SK-N-SH (cell line): Measurements from ENCODE around the gene CCDC188. TPM values are rescaled to one million over a fixed set of nuclear protein-coding genes. Genes with fewer than 3 reads are reported as not detected.

Source experiments
- CTCF ChIA-PET: fragments of 300-600, 350-600 bp; formaldehyde crosslinking; extraction: SDS; loops from one replicate; lab custom pipeline; 2021; lab: Yijun Ruan, JAX
- POLR2A ChIA-PET: fragments of 350-600 bp; sonication (Branson Sonifier 250); formaldehyde crosslinking; extraction: SDS; loops from one replicate; lab custom pipeline; 2020; ENCODE audit warnings: antibody characterized with exemption, inconsistent platforms; lab: Yijun Ruan, JAX
- DNase-seq: peaks from one replicate; pipeline ENCODE4 v3.0.0; 2012
- H2AFZ ChIP-seq: fragments of 200-600 bp; sonication (generic); 2 replicates; pipeline ENCODE4 v1.8.1; 2016; ENCODE audit warnings: antibody characterized with exemption, mild to moderate bottlenecking, low read depth
- H3F3A ChIP-seq: fragments of 200-600 bp; sonication (generic); replicated peaks from 2 replicates; pipeline ENCODE3; 2016; ENCODE audit warnings: antibody characterized with exemption, mild to moderate bottlenecking; ENCODE audit not compliant: insufficient read depth
- H3K27ac ChIP-seq, 2 experiments: fragments of 200-500 bp in 1 of 2; fragments of 200-600 bp in 1 of 2; sonication (Bioruptor generic) in 1 of 2; sonication (generic), shearing (Covaris generic) in 1 of 2; 2 replicates each; pipeline versions ENCODE4 v1.5.1 to v1.6.1; 2014 to 2016; ENCODE audit warnings: low read depth in 2 of 2, inconsistent platforms in 1 of 2, low read length in 1 of 2, mild to moderate bottlenecking in 1 of 2, mixed read lengths in 1 of 2
- H3K27me3 ChIP-seq: fragments of 200-600 bp; sonication (generic), shearing (Covaris generic); 2 replicates; pipeline ENCODE4 v1.6.1; 2016; ENCODE audit warnings: mixed run types; ENCODE audit not compliant: insufficient read depth
- H3K36me3 ChIP-seq, 2 experiments: fragments of 200-500 bp in 1 of 2; fragments of 200-600 bp in 1 of 2; sonication (Bioruptor generic) in 1 of 2; sonication (generic) in 1 of 2; replicated peaks in 1 of 2; 2 replicates each; pipeline versions ENCODE3 to v1.5.1; 2014 to 2016; ENCODE audit warnings: low read length in 1 of 2, mild to moderate bottlenecking in 1 of 2; ENCODE audit not compliant: insufficient read depth in 2 of 2, control insufficient read depth in 1 of 2
- H3K4me1 ChIP-seq, 2 experiments: fragments of 200-500 bp in 1 of 2; fragments of 200-600 bp in 1 of 2; sonication (Bioruptor generic) in 1 of 2; sonication (generic), shearing (Covaris generic) in 1 of 2; 2 replicates each; pipeline versions ENCODE4 v1.5.1 to v1.6.1; 2014 to 2016; ENCODE audit warnings: low read depth in 1 of 2, low read length in 1 of 2, mixed run types in 1 of 2; ENCODE audit not compliant: insufficient read depth in 2 of 2, control insufficient read depth in 1 of 2
- H3K4me2 ChIP-seq: fragments of 200-600 bp; sonication (generic), shearing (Covaris generic); 2 replicates; pipeline ENCODE4 v1.6.1; 2017; ENCODE audit warnings: mixed run types
- H3K4me3 ChIP-seq, 2 experiments: fragments of 200-500 bp in 1 of 2; fragments of 200-600 bp in 1 of 2; sonication (Bioruptor generic) in 1 of 2; sonication (generic), shearing (Covaris generic) in 1 of 2; 2 replicates each; pipeline versions ENCODE4 v1.5.1 to v1.8.1; 2014 to 2016; ENCODE audit warnings: low read depth in 2 of 2, inconsistent platforms in 1 of 2, low read length in 1 of 2, mild to moderate bottlenecking in 1 of 2, mixed read lengths in 1 of 2, moderate library complexity in 1 of 2
- H3K79me2 ChIP-seq: fragments of 200-600 bp; sonication (generic); 2 replicates; pipeline ENCODE4 v1.8.1; 2017; ENCODE audit warnings: mild to moderate bottlenecking; ENCODE audit not compliant: insufficient read depth
- H3K9ac ChIP-seq: fragments of 200-600 bp; sonication (generic); 2 replicates; pipeline ENCODE4 v1.6.1; 2017; ENCODE audit warnings: mixed run types
- H3K9me2 ChIP-seq: fragments of 200-600 bp; sonication (generic); 2 replicates; pipeline ENCODE4 v1.6.1; 2017; ENCODE audit warnings: mixed run types
- H3K9me3 ChIP-seq: fragments of 200-600 bp; sonication (generic); 2 replicates; pipeline ENCODE4 v1.6.1; 2017; ENCODE audit warnings: mixed run types, mild to moderate bottlenecking, moderate library complexity
- H4K20me1 ChIP-seq: fragments of 200-600 bp; sonication (generic); 2 replicates; pipeline ENCODE4 v1.6.1; 2017; ENCODE audit warnings: mild to moderate bottlenecking, mixed run types; ENCODE audit not compliant: insufficient read depth
- CHD2 ChIP-seq: fragments of 150-350 bp; IDR thresholded peaks from 2 replicates; pipeline ENCODE4 v1.6.1; 2018; ENCODE audit warnings: low read length; ENCODE audit not compliant: partially characterized antibody
- FOXJ3 ChIP-seq: sonication (generic); formaldehyde crosslinking; IDR thresholded peaks from 2 replicates; pipeline ENCODE4 v1.5.1; 2020; ENCODE audit warnings: mild to moderate bottlenecking, missing genetic modification reagents
- GATA2 ChIP-seq: sonication (generic); formaldehyde crosslinking; IDR thresholded peaks from 2 replicates; pipeline ENCODE4 v1.5.0; 2020; ENCODE audit warnings: mild to moderate bottlenecking, missing genetic modification reagents
- RAD21 ChIP-seq: IDR thresholded peaks from 2 replicates; pipeline ENCODE4 v1.6.1; 2012; ENCODE audit warnings: mild to moderate bottlenecking, low read length
- SIN3A ChIP-seq: IDR thresholded peaks from 2 replicates; pipeline ENCODE4 v1.6.1; 2012; ENCODE audit warnings: low read depth, mild to moderate bottlenecking, low read length, moderate library complexity, borderline replicate concordance
- SMC3 ChIP-seq: IDR thresholded peaks from 2 replicates; pipeline ENCODE4 v1.6.1; 2012; ENCODE audit warnings: low read depth, low read length, improper control_type of control experiment
- WGBS: methylation state at CpG from one replicate; pipeline ENCODE4 v1.1.6; 2017; ENCODE audit warnings: low lambda C conversion rate; 5-methylcytosine and 5-hydroxymethylcytosine counted together
- polyA plus RNA-seq, 3 experiments: library from polyadenylated mRNA; depleted of rRNA; stranded (reverse); fragments of >200 nt; gene quantifications; 2 replicates each; pipeline ENCODE4 v1.2.3, GENCODE V29; 2012
- TF ChIP-seq, protein P1 (sequence below): fragments of 150-350 bp; IDR thresholded peaks from 2 replicates; pipeline ENCODE4 v1.6.1; 2016; ENCODE audit warnings: mild to moderate bottlenecking, low read depth, low read length
- TF ChIP-seq, protein P2 (sequence below): fragments of 150-350 bp; IDR thresholded peaks from 2 replicates; pipeline ENCODE4 v1.6.1; 2017; ENCODE audit warnings: antibody characterized with exemption, low read length, low read depth, borderline replicate concordance
- TF ChIP-seq, protein P3 (sequence below): fragments of 200-600 bp; sonication (generic); IDR thresholded peaks from 2 replicates; pipeline ENCODE4 v1.6.1; 2017; ENCODE audit warnings: antibody characterized with exemption, mild to moderate bottlenecking, moderate library complexity

Gene CCDC188
- polyA plus RNA-seq, 1 of the 3 experiments (the other 2 are of a cell fraction): 21.1 TPM

DNA sequence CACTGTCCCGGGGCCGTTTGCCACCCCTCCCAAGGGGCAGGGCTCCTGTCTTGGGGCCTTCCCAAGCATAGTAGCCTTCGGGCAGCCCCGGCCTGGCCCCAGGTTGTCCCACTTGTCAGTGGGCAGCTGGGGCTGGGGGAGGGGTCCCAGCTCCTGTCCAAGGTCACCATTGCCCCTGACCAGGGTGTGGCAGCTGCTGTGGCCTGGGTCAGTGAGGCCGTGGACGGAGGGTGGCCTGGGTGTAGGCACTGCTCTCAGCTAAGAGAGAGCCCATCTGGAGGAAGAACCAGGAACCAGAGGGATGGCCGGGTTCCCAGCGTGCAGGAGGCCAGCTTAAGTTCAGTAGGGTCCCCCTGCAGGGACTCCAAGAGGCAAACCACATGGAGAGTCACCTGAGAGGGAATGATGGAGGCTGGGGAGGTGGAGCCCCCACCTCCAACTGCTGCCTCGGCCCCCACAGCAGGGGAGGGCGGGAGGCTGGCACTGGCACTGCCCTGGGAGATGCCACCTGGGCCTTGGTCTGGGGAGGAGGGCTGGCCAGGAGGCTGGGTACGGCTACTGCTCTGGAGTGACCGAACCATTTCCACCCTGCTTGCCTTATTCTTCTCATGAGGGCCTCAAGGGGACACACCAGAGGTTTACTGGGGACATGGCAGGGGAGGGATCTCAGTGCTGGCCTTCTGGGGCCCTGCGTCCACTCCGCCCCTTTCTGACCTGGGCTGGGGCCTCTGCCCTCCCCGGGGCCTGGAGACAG lies 6.8 kb upstream of the CCDC188 start:
- Histone ChIP-seq H3K79me2 (0 out of 2 replicates have a peak, but pooled peaks cover 4% of the 10 kb centered on the region), H3K4me1 (peaks cover 0 to 35% of the 10 kb centered on the region in 2 experiments; a peak in 1 of 4 replicates), H3K27me3 (no peaks in the 10 kb centered on the region), H3K4me2 (no peak overlapping the region), H3K36me3 (peaks cover 0 to 2% of the 10 kb centered on the region in 2 experiments), H4K20me1 (no peaks in the 10 kb centered on the region), H3K9ac (no peak overlapping the region), H3K27ac (no peak overlapping the region), H3F3A (no peaks in the 10 kb centered on the region), H3K9me2 (no peaks in the 10 kb centered on the region), H3K4me3 (no peak overlapping the region), H3K9me3 (no peaks in the 10 kb centered on the region), H2AFZ (no peak overlapping the region)
- no peak for DNase-seq
- CTCF ChIA-PET: interaction anchor here (0.6 to 5.1 kb wide), 44 partner anchors 8 to 383 kb away, joined by 3 to 87 read pairs (median 5); partner anchors contain the start of gene DGCR6L
- TF ChIP-seq FOXJ3 (CRISPR knock-in tag): no peak
- TF ChIP-seq SIN3A: no peak
- TF ChIP-seq, protein P1, sequence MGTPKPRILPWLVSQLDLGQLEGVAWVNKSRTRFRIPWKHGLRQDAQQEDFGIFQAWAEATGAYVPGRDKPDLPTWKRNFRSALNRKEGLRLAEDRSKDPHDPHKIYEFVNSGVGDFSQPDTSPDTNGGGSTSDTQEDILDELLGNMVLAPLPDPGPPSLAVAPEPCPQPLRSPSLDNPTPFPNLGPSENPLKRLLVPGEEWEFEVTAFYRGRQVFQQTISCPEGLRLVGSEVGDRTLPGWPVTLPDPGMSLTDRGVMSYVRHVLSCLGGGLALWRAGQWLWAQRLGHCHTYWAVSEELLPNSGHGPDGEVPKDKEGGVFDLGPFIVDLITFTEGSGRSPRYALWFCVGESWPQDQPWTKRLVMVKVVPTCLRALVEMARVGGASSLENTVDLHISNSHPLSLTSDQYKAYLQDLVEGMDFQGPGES: no peak
- no peak for TF ChIP-seq CHD2
- TF ChIP-seq, protein P2, sequence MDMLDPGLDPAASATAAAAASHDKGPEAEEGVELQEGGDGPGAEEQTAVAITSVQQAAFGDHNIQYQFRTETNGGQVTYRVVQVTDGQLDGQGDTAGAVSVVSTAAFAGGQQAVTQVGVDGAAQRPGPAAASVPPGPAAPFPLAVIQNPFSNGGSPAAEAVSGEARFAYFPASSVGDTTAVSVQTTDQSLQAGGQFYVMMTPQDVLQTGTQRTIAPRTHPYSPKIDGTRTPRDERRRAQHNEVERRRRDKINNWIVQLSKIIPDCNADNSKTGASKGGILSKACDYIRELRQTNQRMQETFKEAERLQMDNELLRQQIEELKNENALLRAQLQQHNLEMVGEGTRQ: no peak
- 60% methylated on average over 2 of the region's 15 CpGs for WGBS
- POLR2A ChIA-PET: interaction anchor here (0.6 to 1.4 kb wide), 6 partner anchors 80 to 702 kb away, joined by 3 to 6 read pairs (median 3); partner anchors contain the start of gene ZNF74

DNA sequence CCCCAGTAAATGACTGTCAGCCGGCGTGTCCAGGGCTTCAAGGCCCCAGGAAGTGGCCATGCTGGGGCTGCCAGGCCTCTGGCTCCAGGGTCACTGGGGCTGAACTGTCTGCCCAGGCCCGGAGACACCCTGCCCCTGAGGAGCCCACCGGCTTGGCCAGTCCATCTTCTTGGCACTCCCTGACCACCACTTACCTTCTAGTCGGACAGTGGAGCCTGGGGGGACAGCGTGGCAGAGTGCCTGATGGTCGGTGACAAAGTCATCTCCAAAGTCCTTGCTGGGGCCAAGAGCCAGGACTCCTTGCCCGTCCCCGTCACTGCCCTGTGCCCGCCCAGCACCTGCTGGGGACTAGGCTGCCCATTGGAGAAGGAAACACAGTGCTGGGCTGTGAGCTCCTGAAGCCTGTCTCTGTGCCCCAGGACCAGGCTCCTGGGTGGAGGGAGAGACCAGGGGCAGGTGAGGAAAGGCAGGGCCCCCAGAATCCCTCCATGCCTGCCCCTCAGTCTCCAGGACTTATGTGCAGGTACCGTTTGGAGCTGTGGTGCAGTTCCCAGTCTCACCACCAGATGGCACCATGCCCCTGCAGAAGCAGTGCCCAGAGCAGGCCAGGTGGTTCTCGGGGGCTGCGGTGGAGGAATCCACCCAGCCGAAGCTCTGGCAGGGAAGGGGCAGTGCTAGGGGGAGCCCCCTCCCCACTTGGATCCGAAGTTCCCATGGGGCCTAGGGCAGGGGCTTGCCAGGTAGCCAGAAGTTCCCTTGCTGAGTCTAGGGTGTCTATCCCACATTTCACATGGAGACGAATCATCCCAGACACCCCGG lies 6.0 kb upstream of the CCDC188 start:
- 30% methylated on average over 10 of the region's 17 CpGs for WGBS
- H3K4me1 ChIP-seq: peaks cover 0 to 35% of the 10 kb centered on the region in 2 experiments; a peak in 1 of 4 replicates
- no peaks in the 10 kb centered on the region for H4K20me1 ChIP-seq
- H3K4me3 ChIP-seq: peak overlapping the region; percentile 49 to 61; a peak in 2 of 4 replicates
- no peak overlapping the region for H3K9ac ChIP-seq
- H3F3A ChIP-seq: no peaks in the 10 kb centered on the region
- no peaks in the 10 kb centered on the region for H3K9me2 ChIP-seq
- no peaks in the 10 kb centered on the region for H3K9me3 ChIP-seq
- H3K4me2 ChIP-seq: no peak overlapping the region
- ChIA-PET CTCF (interaction anchor here (0.6 to 5.1 kb wide), 49 partner anchors 9 to 384 kb away, joined by 3 to 87 read pairs (median 5); partner anchors contain the start of gene DGCR6L), POLR2A (interaction anchor here (0.6 to 1.4 kb wide), 6 partner anchors 81 to 703 kb away, joined by 3 to 6 read pairs (median 3); partner anchors contain the start of gene ZNF74)
- peak; percentile 90 for DNase-seq
- no peak overlapping the region for H2AFZ ChIP-seq
- H3K27ac ChIP-seq: peak overlapping the region in 1 of 2 experiments; percentile 74; a peak in 1 of 4 replicates
- TF ChIP-seq, protein P3, sequence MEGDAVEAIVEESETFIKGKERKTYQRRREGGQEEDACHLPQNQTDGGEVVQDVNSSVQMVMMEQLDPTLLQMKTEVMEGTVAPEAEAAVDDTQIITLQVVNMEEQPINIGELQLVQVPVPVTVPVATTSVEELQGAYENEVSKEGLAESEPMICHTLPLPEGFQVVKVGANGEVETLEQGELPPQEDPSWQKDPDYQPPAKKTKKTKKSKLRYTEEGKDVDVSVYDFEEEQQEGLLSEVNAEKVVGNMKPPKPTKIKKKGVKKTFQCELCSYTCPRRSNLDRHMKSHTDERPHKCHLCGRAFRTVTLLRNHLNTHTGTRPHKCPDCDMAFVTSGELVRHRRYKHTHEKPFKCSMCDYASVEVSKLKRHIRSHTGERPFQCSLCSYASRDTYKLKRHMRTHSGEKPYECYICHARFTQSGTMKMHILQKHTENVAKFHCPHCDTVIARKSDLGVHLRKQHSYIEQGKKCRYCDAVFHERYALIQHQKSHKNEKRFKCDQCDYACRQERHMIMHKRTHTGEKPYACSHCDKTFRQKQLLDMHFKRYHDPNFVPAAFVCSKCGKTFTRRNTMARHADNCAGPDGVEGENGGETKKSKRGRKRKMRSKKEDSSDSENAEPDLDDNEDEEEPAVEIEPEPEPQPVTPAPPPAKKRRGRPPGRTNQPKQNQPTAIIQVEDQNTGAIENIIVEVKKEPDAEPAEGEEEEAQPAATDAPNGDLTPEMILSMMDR: peak; percentile 95
- TF ChIP-seq SMC3: peak; percentile 100
- peak; percentile 98 for TF ChIP-seq RAD21
- TF ChIP-seq GATA2: no peak
- no peaks in the 10 kb centered on the region for H3K27me3 ChIP-seq
- H3K36me3 ChIP-seq: peaks cover 0 to 2% of the 10 kb centered on the region in 2 experiments
- peaks cover 4% of the 10 kb centered on the region; the same call in 1 of the 2 replicates for H3K79me2 ChIP-seq
